Measurements from ENCODE around the gene SSR4. TPM values are rescaled to one million over a fixed set of nuclear protein-coding genes. Genes with fewer than 3 reads are reported as not detected.

The SSR4 gene
- total and polyA plus RNA-seq, 2 donors (not counting 1 experiment from before 2014, with no cell fraction given), result 134 to 297 TPM

DNA sequence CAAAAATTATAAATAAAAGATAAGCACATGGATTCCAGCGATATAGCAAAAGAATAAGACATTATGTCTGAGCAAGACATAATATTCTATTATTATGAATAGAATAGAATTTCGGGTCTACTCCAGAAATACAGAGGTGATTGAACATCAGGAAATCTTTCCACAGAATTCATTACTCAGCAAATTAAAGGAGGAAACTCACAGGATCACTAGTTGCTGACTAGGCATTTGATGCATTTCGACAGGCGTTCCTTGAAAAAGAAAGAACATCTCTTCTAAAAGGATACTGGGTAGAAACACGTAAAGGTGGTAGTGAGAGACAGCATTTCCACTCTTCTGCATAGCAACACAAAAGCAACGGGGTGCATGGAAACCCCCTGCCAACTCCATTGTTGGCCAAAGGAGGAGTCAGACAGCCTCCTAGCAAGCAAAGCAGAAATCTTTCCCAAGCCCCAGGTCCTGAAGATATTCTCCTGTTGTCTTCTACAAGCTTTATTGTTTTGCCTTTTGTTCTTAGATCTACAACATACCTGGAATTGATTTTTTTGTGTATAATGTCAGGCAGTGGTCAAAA lies 50.1 kb downstream of the SSR4 start:
- no peak overlapping the region for H3K27ac Mint-ChIP-seq
- ChIA-PET POLR2A (no interaction called here), CTCF (no interaction called here)
- Histone ChIP-seq H3K36me3 (replicated peaks in 1 of 2; ENCODE audit: control extremely low read depth in 1 of 2, control insufficient read depth in 1 of 2, extremely low read depth in 1 of 2, insufficient read depth in 2 of 2, low read length in 1 of 2) (no peaks in the 10 kb centered on the region), H4K20me1 (ENCODE audit: control insufficient read depth, insufficient read depth, low read length, poor library complexity, severe bottlenecking) (no peaks in the 10 kb centered on the region), H3K4me3 (ENCODE audit: control extremely low read depth in 1 of 5, extremely low read depth in 1 of 5, insufficient read depth in 1 of 5, low read depth in 2 of 5, low read length in 4 of 5) (no peak overlapping the region), H3K27me3 (replicated peaks in 1 of 4; ENCODE audit: control extremely low read depth in 1 of 4, control insufficient read depth in 3 of 4, insufficient read depth in 4 of 4, low read length in 3 of 4) (no peaks in the 10 kb centered on the region), H3K4me1 (ENCODE audit: control insufficient read depth in 2 of 2, insufficient read depth in 2 of 2, low read length in 2 of 2) (peaks cover 13 to 19% of the 10 kb centered on the region in 2 donors), H3K9ac (ENCODE audit: low read length) (no peak overlapping the region), H3K27ac (ENCODE audit: low read length in 2 of 2) (no peak overlapping the region), H3K4me2 (replicated peaks; ENCODE audit: low read depth, low read length, poor library complexity, severe bottlenecking) (peak overlapping the region; percentile 38), H2AFZ (ENCODE audit: insufficient read depth, low read depth, low read length, poor library complexity, severe bottlenecking) (no peak overlapping the region), H3K9me3 (ENCODE audit: control extremely low read depth in 1 of 3, control insufficient read depth in 2 of 3, insufficient read depth in 1 of 3, low read length in 2 of 3) (no peaks in the 10 kb centered on the region), H3K79me2 (ENCODE audit: control insufficient read depth, insufficient read depth, low read length) (no peaks in the 10 kb centered on the region)
- H3K27me3 Mint-ChIP-seq, result peaks cover 19% of the 10 kb centered on the region
- ATAC-seq (ENCODE audit: low read depth) (no peak), DNase-seq (no peak)
- H3K9me3 Mint-ChIP-seq (ENCODE audit: insufficient read depth), result no peaks in the 10 kb centered on the region
- no CpG with 5 or more reads among the region's 6 CpGs for WGBS (ENCODE audit: insufficient coverage)
- TF ChIP-seq EZH2 (IDR thresholded peaks at IDR 0.05; ENCODE audit: borderline replicate concordance, insufficient read depth, low read depth, low read length, poor library complexity, severe bottlenecking), result no peak
- TF ChIP-seq, protein P1, sequence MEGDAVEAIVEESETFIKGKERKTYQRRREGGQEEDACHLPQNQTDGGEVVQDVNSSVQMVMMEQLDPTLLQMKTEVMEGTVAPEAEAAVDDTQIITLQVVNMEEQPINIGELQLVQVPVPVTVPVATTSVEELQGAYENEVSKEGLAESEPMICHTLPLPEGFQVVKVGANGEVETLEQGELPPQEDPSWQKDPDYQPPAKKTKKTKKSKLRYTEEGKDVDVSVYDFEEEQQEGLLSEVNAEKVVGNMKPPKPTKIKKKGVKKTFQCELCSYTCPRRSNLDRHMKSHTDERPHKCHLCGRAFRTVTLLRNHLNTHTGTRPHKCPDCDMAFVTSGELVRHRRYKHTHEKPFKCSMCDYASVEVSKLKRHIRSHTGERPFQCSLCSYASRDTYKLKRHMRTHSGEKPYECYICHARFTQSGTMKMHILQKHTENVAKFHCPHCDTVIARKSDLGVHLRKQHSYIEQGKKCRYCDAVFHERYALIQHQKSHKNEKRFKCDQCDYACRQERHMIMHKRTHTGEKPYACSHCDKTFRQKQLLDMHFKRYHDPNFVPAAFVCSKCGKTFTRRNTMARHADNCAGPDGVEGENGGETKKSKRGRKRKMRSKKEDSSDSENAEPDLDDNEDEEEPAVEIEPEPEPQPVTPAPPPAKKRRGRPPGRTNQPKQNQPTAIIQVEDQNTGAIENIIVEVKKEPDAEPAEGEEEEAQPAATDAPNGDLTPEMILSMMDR (IDR thresholded peaks at IDR 0.05), result no peak
- H3K4me3 Mint-ChIP-seq, result no peak overlapping the region
- H3K4me1 Mint-ChIP-seq, result peaks cover 13% of the 10 kb centered on the region
- intact Hi-C loops (cut with micrococcal nuclease), result no loop called here

DNA sequence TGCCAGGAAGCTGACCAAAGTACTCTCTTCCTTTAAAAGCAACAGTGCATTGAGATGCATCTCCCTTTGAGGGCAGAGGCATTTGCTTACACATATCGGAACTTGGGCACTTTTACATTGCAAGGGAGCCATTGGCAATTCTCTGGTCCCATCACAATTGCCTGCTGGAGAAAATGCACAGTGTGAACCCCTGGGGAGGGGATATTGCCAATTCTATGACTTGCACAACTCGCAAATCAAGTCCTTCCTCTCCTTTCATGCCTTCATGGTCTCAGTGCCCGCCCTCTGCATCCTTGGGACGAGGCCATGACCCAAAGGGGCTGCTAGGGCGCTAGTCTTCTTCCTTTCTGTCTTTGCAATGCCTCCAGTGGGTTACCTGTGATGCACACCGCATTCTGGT lies 50.7 kb downstream of the SSR4 start:
- TF ChIP-seq, protein P1 (IDR thresholded peaks at IDR 0.05), result no peak
- no peak for TF ChIP-seq EZH2 (IDR thresholded peaks at IDR 0.05; ENCODE audit: borderline replicate concordance, insufficient read depth, low read depth, low read length, poor library complexity, severe bottlenecking)
- H3K4me1 ChIP-seq (ENCODE audit: control insufficient read depth in 2 of 2, insufficient read depth in 2 of 2, low read length in 2 of 2), result peaks cover 13 to 19% of the 10 kb centered on the region in 2 donors
- no peak for ATAC-seq (ENCODE audit: low read depth)
- Mint-ChIP-seq H3K4me1 (peaks cover 13% of the 10 kb centered on the region), H3K9me3 (ENCODE audit: insufficient read depth) (no peaks in the 10 kb centered on the region), H3K27me3 (peaks cover 19% of the 10 kb centered on the region), H3K4me3 (no peak overlapping the region), H3K27ac (no peak overlapping the region)
- CTCF ChIA-PET, result no interaction called here
- no peaks in the 10 kb centered on the region for H3K36me3 ChIP-seq (replicated peaks in 1 of 2; ENCODE audit: control extremely low read depth in 1 of 2, control insufficient read depth in 1 of 2, extremely low read depth in 1 of 2, insufficient read depth in 2 of 2, low read length in 1 of 2)
- H4K20me1 ChIP-seq (ENCODE audit: control insufficient read depth, insufficient read depth, low read length, poor library complexity, severe bottlenecking), result no peaks in the 10 kb centered on the region
- H3K9me3 ChIP-seq (ENCODE audit: control extremely low read depth in 1 of 3, control insufficient read depth in 2 of 3, insufficient read depth in 1 of 3, low read length in 2 of 3), result no peaks in the 10 kb centered on the region
- POLR2A ChIA-PET, result no interaction called here
- H3K4me3 ChIP-seq (ENCODE audit: control extremely low read depth in 1 of 5, extremely low read depth in 1 of 5, insufficient read depth in 1 of 5, low read depth in 2 of 5, low read length in 4 of 5), result no peak overlapping the region
- H3K27me3 ChIP-seq (replicated peaks in 1 of 4; ENCODE audit: control extremely low read depth in 1 of 4, control insufficient read depth in 3 of 4, insufficient read depth in 4 of 4, low read length in 3 of 4), result no peaks in the 10 kb centered on the region
- H2AFZ ChIP-seq (ENCODE audit: insufficient read depth, low read depth, low read length, poor library complexity, severe bottlenecking), result no peak overlapping the region
- WGBS (ENCODE audit: insufficient coverage), result no CpG with 5 or more reads among the region's 6 CpGs
- no peak for DNase-seq
- H3K4me2 ChIP-seq (replicated peaks; ENCODE audit: low read depth, low read length, poor library complexity, severe bottlenecking), result peak overlapping the region; percentile 38
- no peaks in the 10 kb centered on the region for H3K79me2 ChIP-seq (ENCODE audit: control insufficient read depth, insufficient read depth, low read length)
- no peak overlapping the region for H3K27ac ChIP-seq (ENCODE audit: low read length in 2 of 2)
- no peak overlapping the region for H3K9ac ChIP-seq (ENCODE audit: low read length)
- intact Hi-C loops (cut with micrococcal nuclease), result no loop called here

Measured in B cell (primary cell).